ACHN (cell line): Measurements from ENCODE around the gene CNEP1R1.

ENCODE experiments used
- DNase-seq: peaks from one replicate; pipeline ENCODE4 v3.0.0-alpha.2; 2015
- in situ Hi-C: cut with HindIII; loops from 2 replicates; pipeline ENCODE4 v1.10.0; 2017; ENCODE audit warnings: low sequenced_read_pairs, low pct_ligation_motif_present, low pct_unique_long_range_greater_than_20kb

The CNEP1R1 gene

GRCh38 chr16:50086176-50086575 is 61.2 kb downstream of the CNEP1R1 start:
- in situ Hi-C loops, result no loop called here
- DNase-seq, result no peak
